H1 (cell line): ENCODE results near the gene SLC12A8. TPM values are rescaled to one million over a fixed set of nuclear protein-coding genes. Genes with fewer than 3 reads are reported as not detected.

Experiments
- CTCF ChIA-PET: fragments of 300-600 bp; sonication (Branson Sonifier 250); formaldehyde crosslinking; loops from one replicate; lab custom pipeline; 2021; ENCODE audit not compliant: partially characterized antibody; lab: Charles Lee
- POLR2A ChIA-PET: fragments of 300-600 bp; sonication (Branson Sonifier 250); formaldehyde crosslinking; loops from one replicate; lab custom pipeline; 2021; ENCODE audit warnings: inconsistent platforms; ENCODE audit not compliant: partially characterized antibody; lab: Charles Lee
- DNase-seq, 2 experiments: peaks; one replicate each; pipeline versions ENCODE4 v3.0.0 to v3.0.0-alpha.2; 2010 to 2022; ENCODE audit warnings: low spot score in 2 of 2, low read depth in 1 of 2, mixed read lengths in 1 of 2
- FAIRE-seq: peaks from 2 replicates; lab custom pipeline; 2011; peaks lifted over from hg19 to GRCh38; lab: Jason Lieb, UNC
- H2AFZ ChIP-seq: 2 replicates; pipeline ENCODE4 v1.8.1; 2012; ENCODE audit warnings: low read length, inconsistent platforms
- H2AK5ac ChIP-seq: 2 replicates; pipeline ENCODE4 v1.6.1; 2013; ENCODE audit warnings: low read depth, low read length
- H2BK120ac ChIP-seq: replicated peaks from 2 replicates; pipeline ENCODE3; 2013; ENCODE audit warnings: low read depth, low read length, inconsistent platforms
- H2BK12ac ChIP-seq: 2 replicates; pipeline ENCODE4 v1.6.1; 2013; ENCODE audit warnings: low read depth, low read length
- H2BK15ac ChIP-seq: 2 replicates; pipeline ENCODE4 v1.6.1; 2013; ENCODE audit warnings: low read length
- H2BK20ac ChIP-seq: 2 replicates; pipeline ENCODE4 v1.6.1; 2013; ENCODE audit warnings: low read length
- H2BK5ac ChIP-seq: 2 replicates; pipeline ENCODE4 v1.6.1; 2013; ENCODE audit warnings: low read depth, low read length
- H3K14ac ChIP-seq: 2 replicates; pipeline ENCODE4 v1.6.1; 2013; ENCODE audit warnings: inconsistent platforms; ENCODE audit not compliant: insufficient read length
- H3K18ac ChIP-seq: 2 replicates; pipeline ENCODE4 v1.6.1; 2013; ENCODE audit warnings: low read length; ENCODE audit errors: extremely low read depth
- H3K23ac ChIP-seq: 2 replicates; pipeline ENCODE4 v1.6.1; 2013; ENCODE audit warnings: inconsistent platforms; ENCODE audit not compliant: insufficient read length
- H3K23me2 ChIP-seq: 2 replicates; pipeline ENCODE4 v1.6.1; 2013; ENCODE audit warnings: low read depth, low read length
- H3K27ac ChIP-seq: 2 replicates; pipeline ENCODE4 v1.6.1; 2011; ENCODE audit warnings: low read depth, low read length, inconsistent platforms
- H3K27me3 ChIP-seq, 4 experiments: replicated peaks in 1 of 4; 1 replicate in 1 of 4; 2 replicates in 3 of 4; pipeline versions ENCODE4 v1.6.1 to v1.8.1; 2011 to 2013; ENCODE audit warnings: low read length in 3 of 4, mild to moderate bottlenecking in 3 of 4, inconsistent platforms in 2 of 4, mixed read lengths in 2 of 4, moderate library complexity in 1 of 4; ENCODE audit not compliant: control insufficient read depth in 3 of 4, insufficient read depth in 3 of 4; ENCODE audit errors: extremely low read depth in 1 of 4
- H3K36me3 ChIP-seq, 4 experiments: 2 replicates each; pipeline versions ENCODE4 v1.6.1 to v1.8.1; 2011 to 2013; ENCODE audit warnings: mild to moderate bottlenecking in 4 of 4, low read length in 3 of 4, moderate library complexity in 2 of 4, control low read depth in 1 of 4, inconsistent platforms in 1 of 4; ENCODE audit not compliant: insufficient read depth in 4 of 4, control insufficient read depth in 2 of 4
- H3K4ac ChIP-seq: replicated peaks from 2 replicates; pipeline ENCODE3; 2013; ENCODE audit warnings: low read length, low read depth, mixed read lengths, inconsistent platforms; ENCODE audit not compliant: insufficient read length
- H3K4me1 ChIP-seq, 4 experiments: replicated peaks in 1 of 4; 1 replicate in 1 of 4; 2 replicates in 3 of 4; pipeline versions ENCODE4 v1.6.1 to v1.8.1; 2011 to 2013; ENCODE audit warnings: low read length in 3 of 4, inconsistent platforms in 2 of 4, mixed read lengths in 1 of 4; ENCODE audit not compliant: insufficient read depth in 4 of 4, control insufficient read depth in 3 of 4
- H3K4me2 ChIP-seq, 2 experiments: 2 replicates each; pipeline versions ENCODE4 v1.6.1 to v1.8.1; 2011 to 2013; ENCODE audit warnings: low read depth in 2 of 2, low read length in 2 of 2, control low read depth in 1 of 2, inconsistent platforms in 1 of 2, mild to moderate bottlenecking in 1 of 2; ENCODE audit not compliant: insufficient read depth in 1 of 2
- H3K4me3 ChIP-seq, 4 experiments: fragments of 200-600, 300-600 bp in 1 of 4; sonication (generic), shearing (Covaris generic), sonication (Bioruptor Twin) in 1 of 4; 2 replicates each; pipeline versions ENCODE4 v1.5.1 to v1.8.1; 2011 to 2016; ENCODE audit warnings: low read length in 4 of 4, low read depth in 3 of 4, control low read depth in 2 of 4, inconsistent platforms in 2 of 4, mild to moderate bottlenecking in 2 of 4, mixed read lengths in 1 of 4, moderate library complexity in 1 of 4; ENCODE audit not compliant: insufficient read depth in 2 of 4; ENCODE audit errors: extremely low read depth in 1 of 4
- H3K56ac ChIP-seq: replicated peaks from 2 replicates; pipeline ENCODE3; 2013; ENCODE audit warnings: low read depth, mild to moderate bottlenecking, mixed read lengths, low read length, inconsistent platforms; ENCODE audit not compliant: insufficient read length
- H3K79me1 ChIP-seq: 2 replicates; pipeline ENCODE4 v1.6.1; 2013; ENCODE audit warnings: low read depth, low read length, control low read depth
- H3K79me2 ChIP-seq, 2 experiments: 2 replicates each; pipeline versions ENCODE4 v1.6.1 to v1.8.1; 2012 to 2013; ENCODE audit warnings: low read length in 2 of 2, mild to moderate bottlenecking in 2 of 2, inconsistent platforms in 1 of 2; ENCODE audit not compliant: insufficient read depth in 2 of 2, control insufficient read depth in 1 of 2
- H3K9ac ChIP-seq, 4 experiments: replicated peaks in 1 of 4; 1 replicate in 1 of 4; 2 replicates in 3 of 4; pipeline versions ENCODE4 v1.6.1 to v1.8.1; 2011 to 2013; ENCODE audit warnings: low read depth in 3 of 4, low read length in 3 of 4, control low read depth in 2 of 4, mild to moderate bottlenecking in 2 of 4, moderate library complexity in 2 of 4, inconsistent platforms in 1 of 4; ENCODE audit errors: extremely low read depth in 1 of 4
- H3K9me3 ChIP-seq, 2 experiments: 2 replicates each; pipeline versions ENCODE4 v1.6.1 to v1.8.1; 2012 to 2013; ENCODE audit warnings: mild to moderate bottlenecking in 2 of 2, moderate library complexity in 2 of 2, control low read depth in 1 of 2, inconsistent platforms in 1 of 2, low read depth in 1 of 2, low read length in 1 of 2, mixed read lengths in 1 of 2; ENCODE audit not compliant: insufficient read depth in 2 of 2
- H4K20me1 ChIP-seq, 2 experiments: replicated peaks in 1 of 2; 2 replicates each; pipeline versions ENCODE3 to v1.8.1; 2011 to 2013; ENCODE audit warnings: inconsistent platforms in 2 of 2, low read length in 2 of 2, mild to moderate bottlenecking in 1 of 2; ENCODE audit not compliant: insufficient read depth in 2 of 2, control insufficient read depth in 1 of 2
- H4K5ac ChIP-seq: 2 replicates; pipeline ENCODE4 v1.6.1; 2013; ENCODE audit warnings: low read length, low read depth, mixed read lengths, inconsistent platforms; ENCODE audit not compliant: insufficient read length
- H4K8ac ChIP-seq: 2 replicates; pipeline ENCODE4 v1.8.0; 2013; ENCODE audit warnings: mild to moderate bottlenecking, moderate library complexity, low read length, inconsistent platforms; ENCODE audit not compliant: insufficient read depth; ENCODE audit errors: extremely low read depth
- H4K91ac ChIP-seq: replicated peaks from 2 replicates; pipeline ENCODE3; 2013; ENCODE audit warnings: low read length, mixed read lengths, inconsistent platforms; ENCODE audit not compliant: insufficient read length
- BRCA1 ChIP-seq: IDR thresholded peaks from 2 replicates; pipeline ENCODE4 v1.6.1; 2012; ENCODE audit warnings: low read depth, low read length, improper control_type of control experiment
- CBX5 ChIP-seq: fragments of 300-800, 300-1000 bp; sonication (generic); IDR thresholded peaks from 2 replicates; pipeline ENCODE4 v1.7.1; 2016; ENCODE audit warnings: antibody characterized with exemption, low read length, low read depth
- CHD2 ChIP-seq: IDR thresholded peaks from 2 replicates; pipeline ENCODE4 v1.6.1; 2012; ENCODE audit warnings: low read length, improper control_type of control experiment
- EGR1 ChIP-seq: IDR thresholded peaks from 2 replicates; pipeline ENCODE4 v1.6.1; 2011; ENCODE audit warnings: low read depth, low read length, borderline replicate concordance
- GABPA ChIP-seq: IDR thresholded peaks from 2 replicates; pipeline ENCODE4 v1.6.1; 2011; ENCODE audit warnings: mild to moderate bottlenecking, low read length, moderate library complexity, borderline replicate concordance; ENCODE audit not compliant: insufficient read depth
- NANOG ChIP-seq: IDR thresholded peaks from 2 replicates; pipeline ENCODE4 v1.6.1; 2011; ENCODE audit warnings: low read length, low read depth, mild to moderate bottlenecking, inconsistent platforms; ENCODE audit not compliant: insufficient read depth, poor library complexity, severe bottlenecking
- POLR2A ChIP-seq, 2 experiments: IDR thresholded peaks; 1 replicate in 1 of 2; 2 replicates in 1 of 2; pipeline ENCODE4 v1.6.1; 2011; ENCODE audit warnings: low read depth in 2 of 2, low read length in 2 of 2, mild to moderate bottlenecking in 2 of 2; ENCODE audit errors: control extremely low read depth in 1 of 2
- POU5F1 ChIP-seq: IDR thresholded peaks from 2 replicates; pipeline ENCODE4 v1.6.1; 2011; ENCODE audit warnings: low read depth, mild to moderate bottlenecking, low read length, moderate library complexity
- RFX5 ChIP-seq: IDR thresholded peaks from 2 replicates; pipeline ENCODE4 v1.6.1; 2011; ENCODE audit warnings: low read depth, low read length, improper control_type of control experiment, borderline replicate concordance
- SP2 ChIP-seq: IDR thresholded peaks from 2 replicates; pipeline ENCODE4 v1.6.1; 2012; ENCODE audit warnings: mild to moderate bottlenecking, low read length, inconsistent platforms
- SUZ12 ChIP-seq: fragments of 200-600 bp; sonication (generic); IDR thresholded peaks from 2 replicates; pipeline ENCODE4 v1.6.1; 2012; ENCODE audit warnings: mild to moderate bottlenecking, inconsistent platforms, low read length, moderate library complexity, mixed read lengths
- WGBS, 2 experiments: shearing (Covaris generic) in 1 of 2; methylation state at CpG; one replicate each; pipeline versions ENCODE4 v1.1.6 to v1.1.7; 2013 to 2015; ENCODE audit warnings: low lambda C conversion rate in 2 of 2, mixed read lengths in 2 of 2, inconsistent platforms in 1 of 2, low coverage in 1 of 2, missing lambda C conversion rate in 1 of 2; ENCODE audit not compliant: insufficient replicate concordance in 2 of 2, insufficient coverage in 1 of 2, insufficient read length in 1 of 2; ENCODE audit errors: extremely low coverage in 1 of 2, missing lambda C conversion rate in 1 of 2; 5-methylcytosine and 5-hydroxymethylcytosine counted together
- polyA plus RNA-seq, 7 experiments: library from polyadenylated mRNA; depleted of rRNA in 3 of 7; stranded (reverse) in 5 of 7; unstranded in 2 of 7; fragments of >200 nt in 5 of 7; fragments of 200-250 nt in 2 of 7; gene quantifications; 1 replicate in 5 of 7; 2 replicates in 1 of 7; 4 replicates in 1 of 7; pipeline versions ENCODE4 v1.2.1 to v1.2.3, GENCODE V29; 2011 to 2013; ENCODE audit warnings: missing spikeins in 2 of 7, mixed read lengths in 2 of 7
- total RNA-seq: library from RNA; stranded (reverse); fragmentation: NEBNext Ultra II Directional; extraction: Animal tissue kit (Norgen Biotek cat#: 25700); gene quantifications from 2 replicates; pipeline ENCODE4 v1.2.1, GENCODE V29; 2021
- TF ChIP-seq, protein P1 (sequence below): IDR thresholded peaks from 2 replicates; pipeline ENCODE4 v1.6.1; 2012; ENCODE audit warnings: inconsistent platforms

The SLC12A8 gene
- total and polyA plus RNA-seq, 2 of the 8 experiments (the other 6 are each of a cell fraction or from before 2014, with no cell fraction given) = 13.7 to 14.4 TPM

- Histone ChIP-seq H2BK5ac (no peak within 1 kb of the TSS), H3K27me3 (peaks cover 7 to 30% (median 19%) of the 10 kb centered on the region in 4 experiments), H3K4me2 (peak within 1 kb of the TSS; percentile 65 to 86), H2BK120ac (no peak within 1 kb of the TSS), H2BK20ac (no peak within 1 kb of the TSS), H3K4me3 (peak within 1 kb of the TSS; percentile 56 to 77 (median 58)), H3K18ac (no peak within 1 kb of the TSS; the same call in 1 of the 2 replicates), H3K27ac (no peak within 1 kb of the TSS), H3K23me2 (peaks cover 9% of the 10 kb centered on the region; the same call in 1 of the 2 replicates), H3K14ac (no peak within 1 kb of the TSS), H3K56ac (no peak within 1 kb of the TSS), H4K91ac (no peak within 1 kb of the TSS), H3K79me1 (no peaks in the 10 kb centered on the region), H3K4me1 (peaks cover 17 to 33% (median 26%) of the 10 kb centered on the region in 4 experiments), H3K79me2 (no peaks in the 10 kb centered on the region), H3K36me3 (no peaks in the 10 kb centered on the region), H2AFZ (peak within 1 kb of the TSS; percentile 54; the same call in 1 of the 2 replicates), H3K23ac (no peak within 1 kb of the TSS), H4K8ac (no peak within 1 kb of the TSS), H3K9ac (no peak within 1 kb of the TSS), H4K5ac (no peak within 1 kb of the TSS), H2AK5ac (no peak within 1 kb of the TSS), H3K9me3 (no peaks in the 10 kb centered on the region), H4K20me1 (no peaks in the 10 kb centered on the region), H2BK12ac (no peak within 1 kb of the TSS), H2BK15ac (no peak within 1 kb of the TSS), H3K4ac (no peak within 1 kb of the TSS)
- WGBS, 2 experiments = 11% methylated on average over 15 of the region's 67 CpGs; no CpG with 5 or more reads in 1 of the 2 experiments
- FAIRE-seq (no peak), DNase-seq (peak in 1 of 2 experiments; percentile 83)
- CTCF ChIA-PET = interaction anchor here (0.6 to 1.5 kb wide), 3 partner anchors 61 to 146 kb away, joined by 3 to 5 read pairs (median 3); no protein-coding TSS in a partner anchor
- POLR2A ChIA-PET = no interaction called here
- TF ChIP-seq BRCA1 (no peak), NANOG (no peak), CHD2 (peak; percentile 50; the same call in 1 of the 2 replicates), POLR2A (IDR thresholded peaks at IDR 0.05; ENCODE audit: control extremely low read depth in 1 of 2, low read depth in 2 of 2, low read length in 2 of 2) (no peak), POU5F1 (no peak), SP2 (no peak), EGR1 (no peak), SUZ12 (0 out of 2 replicates have a peak, but pooled peaks have one; percentile 15), CBX5 (no peak), RFX5 (no peak), GABPA (no peak)
- TF ChIP-seq, protein P1, sequence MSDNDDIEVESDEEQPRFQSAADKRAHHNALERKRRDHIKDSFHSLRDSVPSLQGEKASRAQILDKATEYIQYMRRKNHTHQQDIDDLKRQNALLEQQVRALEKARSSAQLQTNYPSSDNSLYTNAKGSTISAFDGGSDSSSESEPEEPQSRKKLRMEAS = peak; percentile 23; the same call in 1 of the 2 replicates
Observed at GRCh38 chr3:125055913-125056745, 156.4 kb downstream of the SLC12A8 start, which contains the start of gene HEG1. Gene HEG1 (minus strand): TSS chr3:125055997. CDS start chr3:125055890, 107 bp downstream.
